ENCODE data around the gene TEAD1.

DNA sequence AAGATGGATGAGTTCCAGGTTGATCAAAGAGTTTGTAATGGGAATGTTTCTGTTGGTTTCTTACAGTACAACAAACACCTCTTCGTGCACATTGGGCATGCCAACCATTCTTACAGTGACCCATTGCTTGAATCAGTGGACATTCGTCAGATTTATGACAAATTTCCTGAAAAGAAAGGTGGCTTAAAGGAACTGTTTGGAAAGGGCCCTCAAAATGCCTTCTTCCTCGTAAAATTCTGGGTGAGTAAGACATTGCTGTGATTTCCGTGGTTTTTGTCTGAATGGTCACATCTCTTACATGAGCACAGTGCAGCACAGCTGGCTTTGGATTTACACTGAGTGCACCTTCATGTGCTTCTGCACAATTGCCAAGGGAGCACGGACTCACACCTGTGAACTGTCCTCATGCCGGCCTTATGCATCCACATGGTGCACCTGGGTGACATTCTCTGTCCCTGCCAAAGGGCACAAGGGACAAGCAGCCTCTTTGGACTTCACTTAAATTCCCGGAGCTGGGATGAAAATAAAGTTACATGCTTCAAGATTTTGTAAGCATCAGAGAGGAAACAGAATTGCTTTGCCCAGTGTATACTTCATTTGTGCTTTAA, 227.8 kb downstream of the TEAD1 start:
- TF ChIP-seq, protein P1, sequence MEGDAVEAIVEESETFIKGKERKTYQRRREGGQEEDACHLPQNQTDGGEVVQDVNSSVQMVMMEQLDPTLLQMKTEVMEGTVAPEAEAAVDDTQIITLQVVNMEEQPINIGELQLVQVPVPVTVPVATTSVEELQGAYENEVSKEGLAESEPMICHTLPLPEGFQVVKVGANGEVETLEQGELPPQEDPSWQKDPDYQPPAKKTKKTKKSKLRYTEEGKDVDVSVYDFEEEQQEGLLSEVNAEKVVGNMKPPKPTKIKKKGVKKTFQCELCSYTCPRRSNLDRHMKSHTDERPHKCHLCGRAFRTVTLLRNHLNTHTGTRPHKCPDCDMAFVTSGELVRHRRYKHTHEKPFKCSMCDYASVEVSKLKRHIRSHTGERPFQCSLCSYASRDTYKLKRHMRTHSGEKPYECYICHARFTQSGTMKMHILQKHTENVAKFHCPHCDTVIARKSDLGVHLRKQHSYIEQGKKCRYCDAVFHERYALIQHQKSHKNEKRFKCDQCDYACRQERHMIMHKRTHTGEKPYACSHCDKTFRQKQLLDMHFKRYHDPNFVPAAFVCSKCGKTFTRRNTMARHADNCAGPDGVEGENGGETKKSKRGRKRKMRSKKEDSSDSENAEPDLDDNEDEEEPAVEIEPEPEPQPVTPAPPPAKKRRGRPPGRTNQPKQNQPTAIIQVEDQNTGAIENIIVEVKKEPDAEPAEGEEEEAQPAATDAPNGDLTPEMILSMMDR (IDR thresholded peaks at IDR 0.05; ENCODE audit: insufficient read depth, low read length): no peak
- TF ChIP-seq GABPA (IDR thresholded peaks at IDR 0.05; ENCODE audit: low read depth) (no peak), POLR2AphosphoS5 (IDR thresholded peaks at IDR 0.05; ENCODE audit: low read depth) (no peak), SPI1 (IDR thresholded peaks at IDR 0.05; ENCODE audit: borderline replicate concordance, low read depth) (no peak)
- TF ChIP-seq, protein P2, sequence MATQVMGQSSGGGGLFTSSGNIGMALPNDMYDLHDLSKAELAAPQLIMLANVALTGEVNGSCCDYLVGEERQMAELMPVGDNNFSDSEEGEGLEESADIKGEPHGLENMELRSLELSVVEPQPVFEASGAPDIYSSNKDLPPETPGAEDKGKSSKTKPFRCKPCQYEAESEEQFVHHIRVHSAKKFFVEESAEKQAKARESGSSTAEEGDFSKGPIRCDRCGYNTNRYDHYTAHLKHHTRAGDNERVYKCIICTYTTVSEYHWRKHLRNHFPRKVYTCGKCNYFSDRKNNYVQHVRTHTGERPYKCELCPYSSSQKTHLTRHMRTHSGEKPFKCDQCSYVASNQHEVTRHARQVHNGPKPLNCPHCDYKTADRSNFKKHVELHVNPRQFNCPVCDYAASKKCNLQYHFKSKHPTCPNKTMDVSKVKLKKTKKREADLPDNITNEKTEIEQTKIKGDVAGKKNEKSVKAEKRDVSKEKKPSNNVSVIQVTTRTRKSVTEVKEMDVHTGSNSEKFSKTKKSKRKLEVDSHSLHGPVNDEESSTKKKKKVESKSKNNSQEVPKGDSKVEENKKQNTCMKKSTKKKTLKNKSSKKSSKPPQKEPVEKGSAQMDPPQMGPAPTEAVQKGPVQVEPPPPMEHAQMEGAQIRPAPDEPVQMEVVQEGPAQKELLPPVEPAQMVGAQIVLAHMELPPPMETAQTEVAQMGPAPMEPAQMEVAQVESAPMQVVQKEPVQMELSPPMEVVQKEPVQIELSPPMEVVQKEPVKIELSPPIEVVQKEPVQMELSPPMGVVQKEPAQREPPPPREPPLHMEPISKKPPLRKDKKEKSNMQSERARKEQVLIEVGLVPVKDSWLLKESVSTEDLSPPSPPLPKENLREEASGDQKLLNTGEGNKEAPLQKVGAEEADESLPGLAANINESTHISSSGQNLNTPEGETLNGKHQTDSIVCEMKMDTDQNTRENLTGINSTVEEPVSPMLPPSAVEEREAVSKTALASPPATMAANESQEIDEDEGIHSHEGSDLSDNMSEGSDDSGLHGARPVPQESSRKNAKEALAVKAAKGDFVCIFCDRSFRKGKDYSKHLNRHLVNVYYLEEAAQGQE (IDR thresholded peaks at IDR 0.05; ENCODE audit: insufficient replicate concordance, low read depth): no peak
